GM18873 (cell line): ENCODE measurements around the gene LAMP2.
"Not testable (repeated sequence)": the region's sequence is repeated elsewhere in the genome, so short reads cannot be mapped to it uniquely, and the experiment has no call there.

Experiments used
- ATAC-seq: cut with Tn5 transposase; IDR thresholded peaks from one replicate; pipeline ENCODE4 v1.9.1; 2021; ENCODE audit warnings: mild to moderate bottlenecking, moderate library complexity, moderate number of reproducible peaks; ENCODE audit not compliant: unreplicated experiment, low FRiP score

Gene LAMP2

DNA sequence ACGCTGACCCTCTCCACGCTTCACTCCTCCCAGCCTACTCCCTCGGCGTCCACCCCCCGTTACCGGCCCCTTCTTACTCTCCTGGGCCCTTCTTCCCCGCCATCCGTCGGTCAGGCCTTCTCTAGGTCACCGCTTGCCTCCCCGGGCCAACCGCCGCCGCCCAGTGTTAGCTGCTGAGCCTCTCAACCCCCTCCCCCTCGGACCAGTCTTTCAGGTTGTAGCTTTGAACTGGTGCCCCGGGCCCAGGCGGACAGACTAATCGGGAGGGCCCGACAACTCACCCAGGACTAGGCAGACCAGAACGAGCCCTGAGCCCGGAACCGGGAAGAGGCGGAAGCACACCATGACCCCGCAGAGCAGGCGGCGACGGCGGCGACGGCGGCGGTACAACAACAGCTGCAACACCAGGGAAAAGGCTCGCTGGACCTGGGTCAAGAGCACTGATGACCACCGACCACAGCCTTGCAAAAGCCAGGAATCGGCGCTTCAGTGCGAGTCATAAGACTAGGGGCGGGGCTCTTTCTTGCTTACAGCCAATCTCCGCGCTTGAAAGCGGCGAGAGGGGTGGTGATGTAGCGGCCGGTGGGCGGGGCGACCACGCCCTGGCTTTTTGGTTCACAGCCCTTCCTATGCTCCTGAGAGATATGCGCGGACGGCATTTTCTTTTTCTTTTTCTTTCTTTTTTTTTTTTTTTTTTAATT lies at the start of gene LAMP2:
TSS of gene LAMP2 (minus strand) at position 472 of the 701 bp plus-strand sequence. CDS start at position 345, 127 bp downstream.
- ATAC-seq, result peak; percentile 92

DNA sequence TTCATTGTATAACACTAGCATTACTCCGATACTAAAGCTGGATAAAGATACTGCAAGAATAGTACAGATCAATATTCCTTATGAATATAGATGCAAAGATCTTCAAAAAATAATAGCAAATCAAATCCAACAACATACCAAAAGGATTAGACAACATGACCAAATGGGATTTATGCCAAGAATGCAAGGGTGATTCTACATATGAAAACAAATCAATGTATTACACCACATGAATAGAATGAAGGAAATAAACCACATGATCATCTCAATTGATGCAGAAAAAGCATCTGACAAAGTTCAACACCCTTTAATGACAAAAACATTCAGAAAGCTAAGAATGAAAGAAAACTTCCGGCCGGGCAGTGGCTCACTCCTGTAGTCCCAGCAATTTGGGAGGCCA lies 48.8 kb upstream of the LAMP2 start:
- no peak for ATAC-seq

DNA sequence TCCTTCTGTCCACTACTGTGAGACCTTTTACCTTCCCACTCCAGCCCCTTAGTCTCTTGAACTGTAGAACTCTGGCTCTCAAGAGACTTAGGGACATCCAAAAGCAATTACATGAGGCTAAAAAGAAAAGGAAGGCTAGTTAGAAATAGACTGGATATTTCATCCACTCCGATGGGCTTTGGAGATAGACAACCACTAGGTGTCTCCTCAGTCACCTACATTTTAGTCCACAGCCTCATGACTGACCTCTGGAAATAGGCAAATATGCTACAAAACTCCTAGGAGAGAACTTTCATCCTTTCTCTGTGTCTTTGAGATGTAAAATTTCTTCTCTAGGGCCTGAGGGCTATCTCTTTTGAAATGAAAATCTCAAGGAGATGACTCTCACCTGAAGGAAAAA lies 45.1 kb upstream of the LAMP2 start:
- no peak for ATAC-seq

DNA sequence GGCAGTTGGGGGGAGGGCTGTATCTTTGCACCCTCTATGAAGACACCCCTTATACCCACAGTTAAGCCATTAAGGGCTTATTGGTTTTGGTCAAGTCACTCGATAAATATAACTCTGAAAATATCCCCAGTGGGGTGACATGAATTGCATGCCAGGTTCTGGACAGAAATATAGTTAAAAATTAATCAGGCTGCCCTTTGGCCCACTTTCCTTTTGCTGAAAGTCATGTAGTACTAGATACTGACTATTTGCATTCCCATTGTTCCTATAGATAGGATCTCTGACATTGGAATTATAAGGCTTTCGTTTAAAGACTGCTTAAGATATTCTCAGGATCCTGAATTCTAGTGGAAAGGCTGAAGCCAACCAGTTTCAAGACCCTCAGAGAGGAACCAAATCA lies 43.5 kb upstream of the LAMP2 start:
- no peak for ATAC-seq

DNA sequence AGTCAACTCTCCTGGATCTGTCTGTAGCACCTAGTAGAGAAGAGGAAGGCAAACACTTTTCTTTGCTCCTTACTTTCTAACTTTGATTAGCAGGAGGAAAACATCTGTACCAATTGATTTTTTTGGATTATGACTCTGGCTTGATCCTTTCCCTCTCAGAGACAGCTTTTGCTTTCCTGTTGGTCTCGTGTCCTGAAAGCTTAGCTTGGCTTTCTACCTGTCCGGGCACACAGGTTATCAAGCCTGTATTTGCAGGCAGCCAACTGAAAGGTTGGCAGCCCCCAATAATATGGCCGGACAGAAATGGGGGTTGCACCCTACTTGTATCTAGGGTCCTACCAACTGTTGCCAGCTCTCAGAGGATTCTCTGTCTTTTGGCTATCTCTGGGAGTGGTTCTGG lies 43.1 kb upstream of the LAMP2 start:
- ATAC-seq, result no peak

DNA sequence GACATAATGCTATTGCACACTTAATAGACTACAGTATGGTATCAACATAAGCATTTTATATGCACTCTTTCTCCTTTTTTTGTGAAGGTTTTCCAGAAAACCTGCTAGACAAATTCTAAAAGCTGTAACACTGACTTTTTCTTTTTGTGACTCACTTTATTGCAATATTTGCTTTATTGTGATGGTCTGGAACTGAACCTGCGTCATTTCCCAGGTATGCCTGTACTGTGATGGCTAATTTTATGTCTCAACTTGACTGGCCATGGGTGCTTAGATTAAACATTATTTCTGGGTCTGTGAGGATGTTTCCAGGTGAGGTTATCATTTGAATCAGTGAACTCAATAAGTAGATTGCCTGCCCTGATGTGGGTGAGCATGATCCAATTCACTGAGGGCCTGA lies 35.5 kb upstream of the LAMP2 start:
- ATAC-seq, result no peak

DNA sequence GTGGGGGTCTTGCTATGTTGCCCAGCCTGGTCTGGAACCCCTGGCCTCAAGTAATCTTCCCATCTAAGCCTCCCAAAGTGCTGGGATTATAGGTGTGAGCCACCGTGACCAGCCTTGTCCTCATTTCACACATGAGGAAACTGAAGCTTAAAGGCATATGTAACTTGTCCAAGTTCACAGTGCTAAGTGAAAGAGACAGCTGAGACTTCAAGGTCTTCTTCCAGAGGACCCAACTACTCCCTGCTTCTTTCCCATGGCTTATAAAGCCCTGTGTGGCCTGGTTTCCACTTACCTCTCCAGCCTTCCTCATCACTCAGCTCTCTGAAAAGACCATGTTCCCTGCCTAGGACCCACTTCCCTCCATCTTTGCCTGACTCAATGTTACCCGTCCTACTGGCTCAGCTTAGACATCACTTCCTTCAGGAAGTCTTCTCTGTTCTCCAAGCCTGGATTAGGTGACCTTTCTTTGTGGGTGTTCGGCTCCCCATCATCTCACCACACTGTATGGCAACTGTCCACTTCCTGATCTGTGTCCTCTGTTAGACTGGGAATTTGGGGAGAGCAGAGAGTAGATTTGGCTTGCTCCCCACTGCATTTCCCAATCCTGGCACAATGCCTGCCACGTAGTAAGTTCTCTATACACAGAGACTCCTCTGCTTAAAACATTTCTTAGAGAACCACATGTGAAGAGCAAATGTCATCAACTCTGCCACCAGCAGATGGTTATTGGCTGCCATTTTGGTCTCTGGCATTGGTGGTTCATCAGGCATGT lies 30.4 kb upstream of the LAMP2 start:
- no peak for ATAC-seq

DNA sequence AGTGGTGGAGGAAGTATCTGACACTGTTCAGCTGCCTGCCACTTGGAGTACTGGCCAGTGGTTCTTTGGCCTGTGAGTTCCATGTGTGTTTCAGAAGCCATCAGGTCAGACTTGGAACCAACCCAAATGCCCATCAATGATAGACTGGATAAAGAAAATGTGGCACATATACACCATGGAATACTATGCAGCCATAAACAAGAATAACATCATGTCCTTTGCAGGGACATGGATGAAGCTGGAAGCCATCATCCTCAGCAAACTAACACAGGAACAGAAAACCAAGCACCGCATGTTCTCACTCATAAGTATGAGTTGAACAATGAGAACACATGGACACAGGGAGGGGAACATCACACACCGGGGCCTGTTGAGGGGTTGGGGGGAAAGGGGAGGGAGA lies 21.0 kb upstream of the LAMP2 start:
- not testable (repeated sequence) for ATAC-seq

DNA sequence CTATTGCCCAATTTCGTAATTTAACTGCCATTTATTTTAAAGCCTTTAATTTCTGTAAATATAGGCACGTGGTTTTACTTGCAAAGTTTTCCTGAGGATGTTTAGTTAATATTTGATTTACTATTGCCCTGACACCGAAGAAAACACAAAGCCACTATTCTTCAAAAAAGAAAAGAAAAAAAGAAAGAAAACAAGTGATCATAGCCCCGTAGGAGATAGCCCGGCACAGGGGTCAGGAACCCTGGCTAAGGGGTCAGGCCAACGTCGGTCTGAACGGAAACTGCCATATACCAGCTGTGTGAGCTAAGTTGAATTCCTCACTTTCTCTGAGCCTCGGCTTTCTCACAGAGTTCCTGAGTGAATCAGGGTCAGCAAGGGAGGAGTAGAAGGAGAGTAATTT lies 17.7 kb upstream of the LAMP2 start:
- no peak for ATAC-seq

DNA sequence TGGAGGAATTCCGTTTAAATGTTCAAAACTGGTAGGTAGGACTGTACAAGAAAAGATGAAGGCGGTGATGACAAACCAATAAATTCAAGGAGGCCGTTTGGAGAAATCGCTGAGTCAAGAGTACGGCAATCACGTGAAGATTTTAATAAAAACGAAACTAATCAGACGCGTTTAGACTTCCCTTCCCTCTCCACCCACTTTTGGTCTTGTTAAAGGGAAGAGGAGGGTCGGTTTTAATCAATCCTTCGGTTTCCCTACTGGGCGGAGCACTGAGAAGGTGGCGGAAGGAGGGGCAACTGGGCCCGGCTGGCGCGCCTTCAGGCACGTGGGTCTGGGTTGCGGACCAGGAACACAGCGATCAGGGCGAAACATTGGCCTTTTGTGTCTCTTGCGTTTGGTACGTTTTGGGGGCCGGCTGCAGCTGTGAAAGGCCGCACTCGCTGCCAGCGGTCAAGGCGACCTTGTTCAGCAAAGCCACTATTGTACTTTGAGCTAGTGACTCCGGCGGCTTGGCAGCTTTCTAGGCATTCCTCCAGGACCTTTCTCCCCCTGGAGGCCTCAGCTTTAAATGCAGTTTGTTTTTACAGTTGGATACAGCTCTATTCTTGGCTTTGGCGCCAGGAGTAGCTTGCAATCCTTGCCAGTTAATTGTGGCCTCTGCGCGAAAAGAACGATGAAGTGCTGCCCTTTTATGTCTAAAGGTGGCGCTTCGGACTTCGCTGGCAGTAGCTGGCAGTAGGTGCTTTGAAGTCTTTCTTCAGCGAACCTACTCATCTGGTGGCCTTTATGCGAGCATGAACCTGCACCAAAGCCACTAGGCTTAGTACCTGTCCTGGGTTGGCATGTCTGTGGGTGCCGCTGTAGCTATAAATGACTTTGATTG lies 16.8 kb upstream of the LAMP2 start:
- peak; percentile 71 for ATAC-seq

DNA sequence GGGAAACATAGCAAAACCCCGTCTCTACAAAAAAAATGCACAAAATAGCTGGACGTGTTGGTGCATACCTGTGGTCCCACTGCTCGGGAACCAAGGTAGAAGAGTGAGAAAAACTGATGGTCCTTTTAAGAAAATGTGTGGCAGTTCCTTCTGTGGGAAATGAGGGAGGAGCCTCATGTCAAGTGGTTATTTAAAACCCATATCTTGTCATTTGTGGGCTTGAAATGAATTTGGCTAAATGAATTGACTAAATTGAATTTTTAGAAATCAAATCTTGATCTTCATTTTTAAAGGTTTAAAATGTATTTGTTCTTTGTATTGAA lies 16.2 kb upstream of the LAMP2 start:
- ATAC-seq, result no peak

DNA sequence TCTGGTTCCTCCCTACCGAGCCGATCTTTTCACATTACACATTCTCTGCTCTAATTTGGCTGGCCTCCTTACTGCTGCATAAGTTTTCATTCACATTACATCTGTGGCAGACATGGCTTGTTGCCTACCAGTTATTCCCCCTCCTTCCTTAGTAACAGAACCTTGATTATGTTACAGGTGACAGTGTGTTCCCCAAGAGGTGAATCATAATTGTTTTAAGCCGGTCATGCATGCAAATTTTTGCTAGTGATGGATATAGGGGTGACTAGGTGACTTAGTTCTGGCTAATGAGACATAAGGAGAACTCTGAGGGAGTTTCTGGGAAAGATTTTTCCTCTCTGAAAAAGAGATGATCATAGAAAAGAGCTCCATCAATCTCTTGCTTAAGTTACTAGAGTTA lies 8.4 kb upstream of the LAMP2 start:
- ATAC-seq, result no peak

DNA sequence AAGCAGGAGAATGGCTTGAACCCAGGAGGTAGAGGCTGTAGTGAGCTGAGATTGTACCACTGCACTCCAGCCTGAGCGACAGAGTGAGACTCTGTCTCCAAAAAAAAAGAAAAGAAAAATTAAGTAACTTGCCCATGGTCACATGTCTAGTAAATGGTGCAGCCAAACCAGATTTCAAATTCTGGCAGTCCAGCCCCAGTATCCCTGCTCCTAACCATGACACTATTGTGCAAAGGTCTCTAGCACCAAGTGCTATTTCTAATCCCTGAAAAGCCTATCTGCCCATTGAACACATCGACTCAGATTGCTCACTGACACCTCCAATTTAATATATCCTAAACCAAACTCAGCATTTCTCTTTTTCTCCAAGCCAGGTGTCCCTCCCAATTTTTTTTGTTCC lies 7.6 kb upstream of the LAMP2 start:
- no peak for ATAC-seq

DNA sequence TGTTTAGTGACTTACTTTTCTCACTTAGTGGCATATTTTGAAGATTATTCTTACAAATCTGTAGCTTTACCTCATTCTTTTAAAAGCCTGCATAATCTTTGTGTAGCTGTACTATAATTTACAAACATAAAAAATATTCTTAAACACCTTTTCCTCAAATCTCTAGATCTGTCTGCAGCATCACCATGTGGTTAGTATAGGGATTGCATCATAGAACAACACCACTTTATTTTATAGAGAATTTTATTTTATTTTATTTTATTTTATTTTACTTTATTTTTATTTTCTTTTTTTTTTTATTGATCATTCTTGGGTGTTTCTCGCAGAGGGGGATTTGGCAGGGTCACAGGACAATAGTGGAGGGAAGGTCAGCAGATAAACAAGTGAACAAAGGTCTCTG lies 6.4 kb upstream of the LAMP2 start:
- not testable (repeated sequence) for ATAC-seq

DNA sequence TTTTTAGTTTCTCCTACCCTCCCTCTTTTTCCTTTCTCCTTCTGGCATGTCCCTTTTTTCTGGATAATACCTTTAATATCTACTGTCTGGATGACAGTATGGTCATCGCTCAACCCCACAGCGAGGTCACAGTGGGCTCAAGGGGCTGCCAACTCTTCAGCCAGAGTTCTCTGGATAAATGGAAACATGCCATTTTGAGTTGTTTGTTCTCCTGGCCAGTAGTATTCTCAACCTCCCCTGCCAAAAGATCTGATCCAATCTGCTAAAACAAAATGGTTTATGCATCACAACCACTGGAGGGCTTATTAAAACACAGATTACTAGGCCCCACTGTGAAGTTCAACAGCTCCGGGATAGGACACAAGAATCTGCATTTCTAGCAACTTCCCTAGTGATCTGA lies 5.0 kb upstream of the LAMP2 start:
- no peak for ATAC-seq

DNA sequence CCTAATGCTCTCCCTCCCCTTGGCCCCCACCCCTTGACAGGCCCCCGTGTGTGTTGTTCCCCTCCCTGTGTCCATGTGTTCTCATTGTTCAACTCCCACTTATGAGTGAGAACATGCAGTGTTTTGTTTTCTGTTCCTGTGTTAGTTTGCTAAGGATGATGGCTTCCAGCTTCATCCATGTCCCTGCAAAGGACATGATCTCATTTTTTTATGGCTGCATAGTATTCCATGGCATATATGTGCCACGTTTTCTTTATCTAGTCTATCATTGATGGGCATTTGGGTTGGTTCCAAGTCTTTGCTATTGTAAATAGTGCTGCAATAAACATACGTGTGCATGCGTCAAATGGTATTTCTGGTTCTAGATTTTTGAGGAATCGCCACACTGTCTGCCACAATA lies 561 bp upstream of the LAMP2 start:
- ATAC-seq, result not testable (repeated sequence)

DNA sequence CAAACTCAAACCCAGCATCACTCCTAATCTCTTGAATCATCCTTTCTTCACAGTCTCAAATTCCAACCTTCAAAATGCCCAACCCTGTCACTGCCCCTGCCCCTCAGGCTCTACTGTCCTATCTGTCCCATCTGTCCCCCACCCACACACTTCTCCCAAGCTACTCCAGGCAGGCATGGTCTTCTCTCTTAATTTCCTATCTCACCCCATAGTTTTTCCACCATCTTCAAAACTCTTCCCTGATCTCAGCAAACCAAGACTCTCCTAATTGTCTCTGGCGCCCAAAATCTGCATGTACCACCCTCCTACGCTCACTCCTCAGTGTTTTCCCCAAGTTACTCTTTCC lies 644 bp downstream of the LAMP2 start:
- ATAC-seq, result no peak

DNA sequence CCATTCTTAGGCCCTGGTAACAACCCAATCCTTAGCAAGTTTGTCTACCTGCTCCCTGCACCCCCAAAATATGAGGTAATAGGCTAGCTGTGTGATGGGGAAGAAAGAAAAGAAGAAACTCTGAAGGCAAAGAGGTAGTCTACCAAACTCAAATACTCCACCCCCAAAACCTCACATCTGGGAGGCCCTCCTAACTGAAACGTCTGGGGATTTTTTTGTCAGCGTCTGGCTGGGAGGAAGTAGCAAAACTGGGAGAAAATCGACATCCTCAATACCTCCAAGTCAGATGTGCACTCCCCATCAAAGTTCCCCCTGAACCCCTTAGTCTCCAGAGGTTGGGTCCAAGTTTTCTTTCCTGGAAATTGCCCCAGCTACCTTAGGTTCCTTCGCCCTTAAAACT lies 1.0 kb downstream of the LAMP2 start:
- ATAC-seq, result no peak

DNA sequence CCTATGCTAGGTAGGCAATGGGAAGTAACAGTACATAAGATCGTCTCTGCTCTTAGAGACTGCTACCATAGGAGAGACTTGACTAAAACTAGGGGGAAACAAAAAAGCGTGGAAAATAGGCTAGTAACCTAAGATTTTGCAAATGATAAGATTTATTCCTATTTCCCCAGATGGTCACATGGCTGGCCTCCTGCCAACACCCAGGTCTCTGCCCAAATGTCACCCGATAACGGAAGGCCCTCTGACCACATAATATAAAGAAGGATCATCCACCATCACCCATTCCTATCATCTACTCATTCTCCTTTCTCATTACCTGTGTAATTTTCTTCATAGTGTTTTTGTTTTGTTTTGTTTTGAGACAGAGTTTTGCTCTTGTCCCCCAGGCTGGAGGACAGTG lies 4.7 kb downstream of the LAMP2 start:
- no peak for ATAC-seq

DNA sequence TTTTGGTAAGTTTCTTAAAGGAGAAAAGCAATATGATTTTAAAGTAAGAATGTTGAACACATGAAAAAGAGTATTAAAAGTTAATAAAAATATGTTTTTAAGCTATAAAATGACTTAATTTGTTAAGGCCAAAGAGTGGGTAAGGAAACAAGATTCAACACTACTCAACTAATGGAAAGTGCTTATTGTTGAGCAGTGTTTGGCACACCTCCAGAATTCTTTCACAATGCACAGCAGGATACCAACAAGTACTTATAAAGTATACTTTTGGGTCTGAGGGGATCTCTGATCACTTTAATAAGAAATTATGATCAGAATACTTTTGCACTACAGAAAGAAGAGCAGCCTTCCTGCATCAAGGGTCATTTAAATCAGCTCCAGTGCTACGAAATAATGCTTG lies 5.9 kb downstream of the LAMP2 start:
- ATAC-seq, result no peak

DNA sequence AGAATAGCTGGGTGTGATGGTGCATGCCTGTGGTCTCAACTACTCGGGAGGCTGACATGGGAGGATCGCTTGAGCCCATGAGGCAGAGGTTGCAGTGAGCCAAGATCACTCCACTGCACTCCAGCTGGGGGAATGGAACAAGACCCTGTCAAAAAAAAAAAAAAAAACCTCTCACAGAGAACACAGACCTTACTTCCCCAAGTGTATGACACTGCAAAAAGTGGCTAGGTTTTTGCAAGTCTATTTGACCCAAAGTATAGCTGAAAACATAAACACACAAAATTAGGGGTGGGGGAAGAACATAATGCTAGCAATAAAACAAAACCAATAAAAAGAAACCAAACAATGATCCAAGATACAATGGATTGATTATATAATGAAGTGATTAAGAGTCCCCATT lies 6.7 kb downstream of the LAMP2 start:
- ATAC-seq, result no peak
